ENCODE measurements around the gene ZNF28.
A peak's percentile ranks its signal among the peaks of the same experiment; 100 is the strongest.
"Not testable (repeated sequence)": the region's sequence is repeated elsewhere in the genome, so short reads cannot be mapped to it uniquely, and the experiment has no call there.

GRCh38 chr19:52821204-52821960, at the start of gene ZNF28:
- TF ChIP-seq EP300 (IDR thresholded peaks at IDR 0.05), result not testable (repeated sequence)
- TF ChIP-seq, protein P1, sequence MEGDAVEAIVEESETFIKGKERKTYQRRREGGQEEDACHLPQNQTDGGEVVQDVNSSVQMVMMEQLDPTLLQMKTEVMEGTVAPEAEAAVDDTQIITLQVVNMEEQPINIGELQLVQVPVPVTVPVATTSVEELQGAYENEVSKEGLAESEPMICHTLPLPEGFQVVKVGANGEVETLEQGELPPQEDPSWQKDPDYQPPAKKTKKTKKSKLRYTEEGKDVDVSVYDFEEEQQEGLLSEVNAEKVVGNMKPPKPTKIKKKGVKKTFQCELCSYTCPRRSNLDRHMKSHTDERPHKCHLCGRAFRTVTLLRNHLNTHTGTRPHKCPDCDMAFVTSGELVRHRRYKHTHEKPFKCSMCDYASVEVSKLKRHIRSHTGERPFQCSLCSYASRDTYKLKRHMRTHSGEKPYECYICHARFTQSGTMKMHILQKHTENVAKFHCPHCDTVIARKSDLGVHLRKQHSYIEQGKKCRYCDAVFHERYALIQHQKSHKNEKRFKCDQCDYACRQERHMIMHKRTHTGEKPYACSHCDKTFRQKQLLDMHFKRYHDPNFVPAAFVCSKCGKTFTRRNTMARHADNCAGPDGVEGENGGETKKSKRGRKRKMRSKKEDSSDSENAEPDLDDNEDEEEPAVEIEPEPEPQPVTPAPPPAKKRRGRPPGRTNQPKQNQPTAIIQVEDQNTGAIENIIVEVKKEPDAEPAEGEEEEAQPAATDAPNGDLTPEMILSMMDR (IDR thresholded peaks at IDR 0.05), result not testable (repeated sequence)
- peak in 1 of 2 donors; percentile 11 for TF ChIP-seq POLR2A (IDR thresholded peaks at IDR 0.05)
- peak in 1 of 4 donors; percentile 24 for TF ChIP-seq POLR2AphosphoS5 (IDR thresholded peaks at IDR 0.05)

Data from sigmoid colon (tissue), 4 donors.